Stimulated activated CD4-positive, alpha-beta T cell treated with anti-CD3 and anti-CD28 coated beads, Interleukin-1b, Interleukin-23, amount 100 ng/mL, for 48 hours (primary cell): ENCODE data around the gene ZC3H18.
"Not testable (repeated sequence)": the region's sequence is repeated elsewhere in the genome, so short reads cannot be mapped to it uniquely, and the experiment has no call there.

Experiments
- DNase-seq: peaks from one replicate; pipeline ENCODE4 v3.0.0-alpha.2; 2020

Gene ZC3H18

GRCh38 chr16:88661468-88661867, 91.3 kb downstream of the ZC3H18 start:
- DNase-seq, result no peak

GRCh38 chr16:88662222-88662842, 92.1 kb downstream of the ZC3H18 start:
- DNase-seq, result no peak

- peak; percentile 96 for DNase-seq
Measured at GRCh38 chr16:88662843-88663606, 92.8 kb downstream of the ZC3H18 start, which contains the start of gene MVD. Gene MVD (minus strand): TSS chr16:88663091. CDS start chr16:88663080, 11 bp downstream.

- no peak for DNase-seq
Measured at GRCh38 chr16:88665148-88665547, 94.9 kb downstream of the ZC3H18 start.

- DNase-seq, result no peak
Measured at GRCh38 chr16:88665570-88665969, 95.4 kb downstream of the ZC3H18 start.

- no peak for DNase-seq
Measured at GRCh38 chr16:88667461-88667860, 97.3 kb downstream of the ZC3H18 start.

GRCh38 chr16:88669493-88669892, 99.3 kb downstream of the ZC3H18 start:
- not testable (repeated sequence) for DNase-seq

GRCh38 chr16:88669980-88670379, 99.8 kb downstream of the ZC3H18 start:
- no peak for DNase-seq

- no peak for DNase-seq
Measured at GRCh38 chr16:88671806-88672205, 101.6 kb downstream of the ZC3H18 start.

GRCh38 chr16:88672776-88673175, 102.6 kb downstream of the ZC3H18 start:
- no peak for DNase-seq

- no peak for DNase-seq
Measured at GRCh38 chr16:88673716-88674379, 103.6 kb downstream of the ZC3H18 start.

GRCh38 chr16:88676502-88677242, 106.5 kb downstream of the ZC3H18 start:
- DNase-seq, result no peak

- no peak for DNase-seq
Measured at GRCh38 chr16:88677721-88678120, 107.5 kb downstream of the ZC3H18 start.

- no peak for DNase-seq
Measured at GRCh38 chr16:88678224-88678979, 108.2 kb downstream of the ZC3H18 start.

GRCh38 chr16:88680554-88681083, 110.4 kb downstream of the ZC3H18 start:
- no peak for DNase-seq

GRCh38 chr16:88681084-88681680, 111.0 kb downstream of the ZC3H18 start:
- peak; percentile 57 for DNase-seq
